GM19043 (cell line): ENCODE measurements around the gene AUTS2.

Experiments
- ATAC-seq: cut with Tn5 transposase; IDR thresholded peaks from one replicate; pipeline ENCODE4 v1.9.1; 2021; ENCODE audit warnings: low read depth; ENCODE audit not compliant: unreplicated experiment

The AUTS2 gene

GRCh38 chr7:69654381-69654780 lies 56.1 kb downstream of the AUTS2 start:
- ATAC-seq, result no peak

DNA sequence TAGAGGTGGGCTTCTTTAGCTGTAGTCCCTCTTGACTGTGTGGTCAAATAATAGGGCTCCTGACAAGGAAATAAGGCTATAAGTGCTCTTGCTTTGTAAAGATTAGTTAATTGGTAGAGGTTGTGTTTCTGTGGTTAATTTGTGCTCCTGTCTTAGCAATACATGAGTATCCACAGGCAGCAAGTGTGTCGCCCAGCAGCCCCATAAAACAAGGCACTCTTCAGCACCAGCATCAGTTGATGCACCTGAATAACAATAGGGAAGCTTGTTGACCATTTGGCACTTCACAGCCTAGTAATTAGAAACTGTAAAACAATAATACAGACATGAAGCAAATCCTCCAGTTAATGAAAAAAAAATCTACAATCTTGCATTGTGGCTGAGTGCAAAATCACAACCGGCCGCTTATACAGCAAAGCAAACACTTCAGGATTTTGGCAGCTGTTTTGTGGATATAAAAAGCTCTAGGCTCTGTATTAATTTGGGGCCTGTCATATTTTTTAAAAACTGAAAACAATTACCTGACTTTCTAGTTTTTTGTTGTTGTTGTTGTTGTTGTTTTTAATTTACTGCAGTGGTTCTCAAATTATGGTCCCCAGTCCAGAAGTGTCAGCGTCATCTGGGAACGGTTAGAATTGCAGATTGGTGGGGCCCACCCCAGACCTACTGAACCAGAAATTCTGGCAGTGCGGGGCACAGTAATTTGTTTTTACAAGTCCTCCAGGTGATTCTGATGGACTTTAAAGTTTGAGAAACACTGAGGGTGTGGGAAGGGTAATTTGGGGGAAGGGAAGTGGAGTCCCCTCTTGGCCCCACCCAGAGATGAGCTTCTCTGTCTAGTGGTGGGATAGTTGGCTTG lies 56.8 kb downstream of the AUTS2 start:
- ATAC-seq, result no peak

GRCh38 chr7:69656077-69656476 lies 57.8 kb downstream of the AUTS2 start:
- no peak for ATAC-seq

GRCh38 chr7:69656890-69657289 lies 58.6 kb downstream of the AUTS2 start:
- no peak for ATAC-seq

GRCh38 chr7:69657331-69657730 lies 59.1 kb downstream of the AUTS2 start:
- ATAC-seq, result no peak

- ATAC-seq, result no peak
These were observed 59.7 kb downstream of the AUTS2 start for GRCh38 chr7:69657985-69658384.

- no peak for ATAC-seq
These were observed 61.7 kb downstream of the AUTS2 start for GRCh38 chr7:69659983-69660382.

DNA sequence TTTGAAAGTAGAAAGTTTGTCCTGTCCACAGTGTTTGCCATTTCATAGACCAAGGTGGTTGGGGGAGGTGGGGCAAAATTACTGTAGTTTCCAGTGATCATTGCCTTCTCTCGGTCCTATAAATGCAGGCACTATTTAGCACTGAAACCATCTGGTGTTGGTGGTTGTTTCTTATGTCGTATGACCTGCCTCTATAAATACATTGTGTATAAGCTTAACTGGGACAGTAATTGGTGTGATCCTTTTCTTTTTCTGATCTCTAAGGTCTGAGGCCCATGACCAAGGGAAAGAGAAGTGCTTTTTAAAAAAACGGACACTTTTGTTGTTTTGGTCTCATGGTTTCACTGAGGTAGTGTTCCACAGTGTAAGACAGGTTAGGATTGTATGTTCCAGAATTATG lies 63.1 kb downstream of the AUTS2 start:
- no peak for ATAC-seq

DNA sequence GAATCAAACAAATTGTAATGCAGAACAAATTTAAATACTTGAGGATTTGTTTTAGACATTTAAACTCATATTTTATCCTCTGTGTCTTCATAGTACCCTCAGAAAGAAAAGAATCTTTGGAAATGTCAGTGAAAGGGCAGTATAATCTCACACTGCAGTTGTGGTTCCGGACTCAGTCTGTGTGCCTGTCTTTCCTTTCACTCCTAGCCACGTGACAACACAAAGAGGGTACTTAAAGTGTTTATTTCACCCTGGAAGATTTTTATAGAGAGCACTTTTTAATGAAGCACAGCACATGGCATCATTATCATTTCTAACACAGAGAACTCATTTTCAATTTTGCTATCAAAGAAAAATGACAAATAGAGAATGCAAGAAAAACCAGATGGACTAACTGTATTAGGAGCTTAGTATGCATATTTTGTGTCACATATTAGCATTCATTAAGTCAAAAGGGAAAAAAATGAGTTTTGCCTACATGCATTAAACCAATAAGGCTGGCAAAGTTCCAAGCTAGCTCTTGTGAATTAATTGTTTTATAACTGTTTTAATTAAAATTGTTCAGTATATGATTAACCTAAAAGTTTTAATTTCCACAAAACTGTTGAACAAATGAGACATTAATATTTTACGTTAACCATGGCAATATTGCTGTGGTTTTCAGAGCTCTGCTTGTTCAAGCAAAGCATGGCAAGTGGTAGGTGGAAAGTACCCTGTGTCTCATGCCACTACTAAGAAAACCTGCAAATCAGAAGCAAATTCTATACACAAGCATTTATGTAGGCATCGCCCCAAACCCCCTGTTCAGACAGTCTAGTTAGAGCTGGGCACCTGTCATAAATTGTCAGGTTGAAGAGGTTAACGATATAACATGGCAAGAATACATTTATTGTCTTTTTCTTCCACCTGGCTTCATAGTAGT lies 65.9 kb downstream of the AUTS2 start:
- peak; percentile 51 for ATAC-seq

GRCh38 chr7:69665369-69665768 lies 67.1 kb downstream of the AUTS2 start:
- no peak for ATAC-seq

DNA sequence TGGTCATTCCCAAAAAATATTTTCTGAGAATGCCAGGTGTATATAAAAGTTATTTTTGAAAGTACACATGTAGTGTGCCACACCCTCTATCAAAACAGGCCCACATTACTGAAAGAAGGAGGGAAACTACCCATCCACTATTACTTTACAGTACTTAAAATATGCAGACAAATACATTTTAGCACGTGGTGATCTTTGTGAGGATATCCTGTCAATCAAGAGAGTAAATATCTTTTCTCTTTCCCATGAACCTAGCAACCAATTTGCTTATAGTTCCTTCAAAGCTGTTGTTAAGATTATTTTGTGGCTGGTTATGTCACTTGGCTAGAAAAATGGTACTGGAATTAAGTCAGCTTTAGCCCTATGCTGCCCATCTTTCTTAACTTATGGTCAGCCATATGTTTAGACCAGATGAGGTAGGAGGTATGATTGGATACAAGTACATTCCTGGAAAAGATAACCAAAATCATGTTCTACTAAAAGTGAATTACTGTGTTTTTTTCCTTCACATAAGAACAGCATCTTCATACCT lies 70.1 kb downstream of the AUTS2 start:
- no peak for ATAC-seq

DNA sequence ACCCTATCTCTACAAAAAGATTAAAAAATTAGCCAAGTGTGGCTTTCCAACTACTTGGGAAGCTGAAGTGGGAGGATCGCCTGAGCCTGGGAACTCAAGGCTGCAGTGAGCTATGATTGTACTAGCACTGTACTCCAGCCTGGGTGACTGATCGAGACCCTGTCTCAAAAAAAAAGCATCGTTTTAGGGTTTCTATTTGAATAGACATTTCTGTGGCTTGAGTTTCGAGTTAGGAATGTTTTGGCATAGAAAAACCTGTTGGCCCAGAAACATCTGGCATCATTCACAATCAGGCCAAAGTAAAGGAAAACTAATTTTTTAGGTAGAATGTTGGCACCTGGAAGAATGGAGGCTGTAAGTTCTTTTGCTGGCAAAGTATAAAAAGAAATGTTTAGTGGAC lies 72.4 kb downstream of the AUTS2 start:
- ATAC-seq, result no peak

DNA sequence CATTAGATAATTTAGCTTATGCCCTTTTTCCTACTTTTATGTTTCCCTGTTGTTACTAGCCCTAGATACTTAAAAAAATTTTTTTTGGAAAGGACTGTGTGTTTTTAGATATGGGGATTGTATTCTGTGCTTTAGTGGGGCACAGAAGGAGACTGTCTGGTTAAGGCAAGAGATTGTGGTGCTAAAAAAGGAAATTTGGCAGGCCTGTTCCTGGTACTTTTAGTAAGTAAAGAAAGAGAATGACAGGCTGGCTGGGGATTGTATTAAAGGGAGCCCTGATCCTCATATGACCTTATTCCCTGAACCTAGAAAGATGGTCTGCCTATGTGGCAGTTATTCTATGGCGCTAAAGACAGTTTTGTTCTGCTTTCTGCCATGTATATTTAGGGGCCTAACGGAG lies 74.8 kb downstream of the AUTS2 start:
- no peak for ATAC-seq

- ATAC-seq, result peak; percentile 87
These were observed 76.5 kb downstream of the AUTS2 start for GRCh38 chr7:69674701-69675182.

GRCh38 chr7:69676247-69676646 lies 78.0 kb downstream of the AUTS2 start:
- no peak for ATAC-seq

- no peak for ATAC-seq
These were observed 79.0 kb downstream of the AUTS2 start for GRCh38 chr7:69677054-69677852.

DNA sequence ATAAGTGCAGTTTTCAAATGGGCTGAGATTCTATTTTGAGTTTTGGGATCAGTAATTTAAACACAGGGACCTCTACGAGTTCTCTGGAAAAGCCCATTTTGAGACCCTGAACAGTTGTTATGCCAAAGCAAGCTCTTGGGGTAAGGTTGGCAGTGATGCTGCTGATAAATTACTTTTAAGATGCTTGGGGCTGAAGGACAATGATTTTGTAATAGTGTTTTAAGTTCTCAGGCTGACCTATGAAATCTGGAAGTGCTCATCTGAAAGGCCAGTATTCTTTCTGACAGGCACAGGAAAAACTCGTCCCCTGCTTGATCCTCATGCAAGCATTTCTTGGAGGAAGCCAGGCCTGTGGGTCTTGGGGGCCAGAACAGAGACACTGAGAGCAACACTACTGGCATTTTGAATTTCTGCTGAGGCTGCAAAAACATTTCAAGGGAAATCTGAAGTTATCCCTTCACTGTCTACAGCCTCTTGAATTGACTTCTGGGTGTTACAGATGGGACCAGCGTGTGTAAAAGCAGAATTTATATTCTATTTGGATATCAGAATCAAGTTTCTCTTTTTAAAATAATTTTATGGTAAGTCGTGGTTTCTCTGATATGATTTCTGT lies 79.7 kb downstream of the AUTS2 start:
- no peak for ATAC-seq

- no peak for ATAC-seq
These were observed 80.4 kb downstream of the AUTS2 start for GRCh38 chr7:69678494-69679187.

DNA sequence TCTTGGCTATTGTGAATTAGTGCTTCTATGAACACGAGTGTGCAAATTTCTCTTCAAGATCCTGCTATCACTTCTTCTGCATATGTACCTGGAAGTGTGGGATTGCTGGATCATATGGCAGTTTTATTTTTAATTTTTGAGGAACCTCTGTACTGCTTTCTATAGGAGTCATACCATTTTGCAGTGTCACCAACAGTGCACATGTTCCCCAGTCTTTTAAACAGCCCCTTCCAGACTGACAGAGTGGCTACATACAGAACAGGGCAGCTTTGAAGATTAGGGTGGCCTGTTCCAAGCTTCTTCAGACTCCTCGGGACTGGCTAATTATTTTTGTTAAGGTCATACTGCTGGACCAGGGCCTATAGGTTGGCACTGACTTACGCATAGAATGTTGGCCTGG lies 82.9 kb downstream of the AUTS2 start:
- no peak for ATAC-seq
